WTC11 (cell line): ENCODE measurements around the gene EYA2.

Source experiments
- CREB1 ChIP-seq: sonication (generic); formaldehyde crosslinking; IDR thresholded peaks from 2 replicates; pipeline ENCODE4 v1.8.0; 2023; ENCODE audit warnings: mild to moderate bottlenecking, missing genetic modification reagents
- CREM ChIP-seq: sonication (generic); formaldehyde crosslinking; IDR thresholded peaks from 2 replicates; pipeline ENCODE4 v1.8.1; 2022; ENCODE audit warnings: mild to moderate bottlenecking, missing genetic modification reagents, moderate library complexity
- NFE2L1 ChIP-seq: sonication (generic); formaldehyde crosslinking; IDR thresholded peaks from 2 replicates; pipeline ENCODE4 v1.8.1; 2023; ENCODE audit warnings: missing genetic modification reagents
- TEAD4 ChIP-seq: sonication (generic); formaldehyde crosslinking; IDR thresholded peaks from 2 replicates; pipeline ENCODE4 v1.8.0; 2022; ENCODE audit warnings: mild to moderate bottlenecking, missing genetic modification reagents
- TF ChIP-seq, protein P1 (sequence below): fragments of 200-600 bp; IDR thresholded peaks from 2 replicates; pipeline ENCODE4 v1.8.0; 2022; ENCODE audit warnings: antibody characterized with exemption
- TF ChIP-seq, protein P2 (sequence below): sonication (generic); formaldehyde crosslinking; IDR thresholded peaks from 2 replicates; pipeline ENCODE4 v1.8.1; 2022; ENCODE audit warnings: low read depth, missing genetic modification reagents, borderline replicate concordance
- TF ChIP-seq, protein P3 (sequence below): sonication (generic); formaldehyde crosslinking; IDR thresholded peaks from 2 replicates; pipeline ENCODE4 v1.8.1; 2022; ENCODE audit warnings: low read depth, mild to moderate bottlenecking, moderate library complexity, missing genetic modification reagents, borderline replicate concordance
- TF ChIP-seq, protein P4 (sequence below): sonication (generic); formaldehyde crosslinking; IDR thresholded peaks from 2 replicates; pipeline ENCODE4 v1.8.0; 2022; ENCODE audit warnings: mild to moderate bottlenecking, missing genetic modification reagents
- TF ChIP-seq, protein P5 (sequence below): sonication (generic); formaldehyde crosslinking; IDR thresholded peaks from 2 replicates; pipeline ENCODE4 v1.8.0; 2023; ENCODE audit warnings: missing genetic modification reagents, mild to moderate bottlenecking, borderline replicate concordance

DNA sequence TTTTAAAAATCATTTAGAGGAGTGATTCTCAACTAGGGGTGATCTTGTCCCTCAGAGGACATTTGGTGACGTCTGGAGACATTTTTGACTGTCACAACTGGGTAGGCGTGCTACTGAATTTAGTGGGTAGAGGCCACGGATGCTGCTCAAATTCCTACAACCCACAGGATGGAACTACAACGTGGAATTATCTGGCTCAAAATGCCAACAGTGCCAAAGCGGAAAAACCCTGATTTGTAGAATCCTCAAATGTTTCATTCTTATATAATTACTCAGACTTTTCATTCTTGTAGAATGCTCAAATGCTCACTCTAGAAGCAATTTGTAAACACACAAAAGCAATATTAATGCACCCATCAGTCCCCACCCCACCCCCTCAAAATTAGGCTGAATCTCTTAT, 232.1 kb downstream of the EYA2 start:
- TF ChIP-seq NFE2L1 (CRISPR knock-in tag) (no peak), TEAD4 (CRISPR knock-in tag) (no peak), CREM (no peak), CREB1 (no peak)
- TF ChIP-seq, protein P1, sequence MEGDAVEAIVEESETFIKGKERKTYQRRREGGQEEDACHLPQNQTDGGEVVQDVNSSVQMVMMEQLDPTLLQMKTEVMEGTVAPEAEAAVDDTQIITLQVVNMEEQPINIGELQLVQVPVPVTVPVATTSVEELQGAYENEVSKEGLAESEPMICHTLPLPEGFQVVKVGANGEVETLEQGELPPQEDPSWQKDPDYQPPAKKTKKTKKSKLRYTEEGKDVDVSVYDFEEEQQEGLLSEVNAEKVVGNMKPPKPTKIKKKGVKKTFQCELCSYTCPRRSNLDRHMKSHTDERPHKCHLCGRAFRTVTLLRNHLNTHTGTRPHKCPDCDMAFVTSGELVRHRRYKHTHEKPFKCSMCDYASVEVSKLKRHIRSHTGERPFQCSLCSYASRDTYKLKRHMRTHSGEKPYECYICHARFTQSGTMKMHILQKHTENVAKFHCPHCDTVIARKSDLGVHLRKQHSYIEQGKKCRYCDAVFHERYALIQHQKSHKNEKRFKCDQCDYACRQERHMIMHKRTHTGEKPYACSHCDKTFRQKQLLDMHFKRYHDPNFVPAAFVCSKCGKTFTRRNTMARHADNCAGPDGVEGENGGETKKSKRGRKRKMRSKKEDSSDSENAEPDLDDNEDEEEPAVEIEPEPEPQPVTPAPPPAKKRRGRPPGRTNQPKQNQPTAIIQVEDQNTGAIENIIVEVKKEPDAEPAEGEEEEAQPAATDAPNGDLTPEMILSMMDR, result no peak
- TF ChIP-seq, protein P2, sequence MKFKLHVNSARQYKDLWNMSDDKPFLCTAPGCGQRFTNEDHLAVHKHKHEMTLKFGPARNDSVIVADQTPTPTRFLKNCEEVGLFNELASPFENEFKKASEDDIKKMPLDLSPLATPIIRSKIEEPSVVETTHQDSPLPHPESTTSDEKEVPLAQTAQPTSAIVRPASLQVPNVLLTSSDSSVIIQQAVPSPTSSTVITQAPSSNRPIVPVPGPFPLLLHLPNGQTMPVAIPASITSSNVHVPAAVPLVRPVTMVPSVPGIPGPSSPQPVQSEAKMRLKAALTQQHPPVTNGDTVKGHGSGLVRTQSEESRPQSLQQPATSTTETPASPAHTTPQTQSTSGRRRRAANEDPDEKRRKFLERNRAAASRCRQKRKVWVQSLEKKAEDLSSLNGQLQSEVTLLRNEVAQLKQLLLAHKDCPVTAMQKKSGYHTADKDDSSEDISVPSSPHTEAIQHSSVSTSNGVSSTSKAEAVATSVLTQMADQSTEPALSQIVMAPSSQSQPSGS, result no peak
- TF ChIP-seq, protein P3, sequence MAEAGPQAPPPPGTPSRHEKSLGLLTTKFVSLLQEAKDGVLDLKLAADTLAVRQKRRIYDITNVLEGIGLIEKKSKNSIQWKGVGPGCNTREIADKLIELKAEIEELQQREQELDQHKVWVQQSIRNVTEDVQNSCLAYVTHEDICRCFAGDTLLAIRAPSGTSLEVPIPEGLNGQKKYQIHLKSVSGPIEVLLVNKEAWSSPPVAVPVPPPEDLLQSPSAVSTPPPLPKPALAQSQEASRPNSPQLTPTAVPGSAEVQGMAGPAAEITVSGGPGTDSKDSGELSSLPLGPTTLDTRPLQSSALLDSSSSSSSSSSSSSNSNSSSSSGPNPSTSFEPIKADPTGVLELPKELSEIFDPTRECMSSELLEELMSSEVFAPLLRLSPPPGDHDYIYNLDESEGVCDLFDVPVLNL (CRISPR knock-in tag), result no peak
- TF ChIP-seq, protein P4, sequence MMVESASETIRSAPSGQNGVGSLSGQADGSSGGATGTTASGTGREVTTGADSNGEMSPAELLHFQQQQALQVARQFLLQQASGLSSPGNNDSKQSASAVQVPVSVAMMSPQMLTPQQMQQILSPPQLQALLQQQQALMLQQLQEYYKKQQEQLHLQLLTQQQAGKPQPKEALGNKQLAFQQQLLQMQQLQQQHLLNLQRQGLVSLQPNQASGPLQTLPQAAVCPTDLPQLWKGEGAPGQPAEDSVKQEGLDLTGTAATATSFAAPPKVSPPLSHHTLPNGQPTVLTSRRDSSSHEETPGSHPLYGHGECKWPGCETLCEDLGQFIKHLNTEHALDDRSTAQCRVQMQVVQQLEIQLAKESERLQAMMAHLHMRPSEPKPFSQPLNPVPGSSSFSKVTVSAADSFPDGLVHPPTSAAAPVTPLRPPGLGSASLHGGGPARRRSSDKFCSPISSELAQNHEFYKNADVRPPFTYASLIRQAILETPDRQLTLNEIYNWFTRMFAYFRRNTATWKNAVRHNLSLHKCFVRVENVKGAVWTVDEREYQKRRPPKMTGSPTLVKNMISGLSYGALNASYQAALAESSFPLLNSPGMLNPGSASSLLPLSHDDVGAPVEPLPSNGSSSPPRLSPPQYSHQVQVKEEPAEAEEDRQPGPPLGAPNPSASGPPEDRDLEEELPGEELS (CRISPR knock-in tag), result no peak
- TF ChIP-seq, protein P5, sequence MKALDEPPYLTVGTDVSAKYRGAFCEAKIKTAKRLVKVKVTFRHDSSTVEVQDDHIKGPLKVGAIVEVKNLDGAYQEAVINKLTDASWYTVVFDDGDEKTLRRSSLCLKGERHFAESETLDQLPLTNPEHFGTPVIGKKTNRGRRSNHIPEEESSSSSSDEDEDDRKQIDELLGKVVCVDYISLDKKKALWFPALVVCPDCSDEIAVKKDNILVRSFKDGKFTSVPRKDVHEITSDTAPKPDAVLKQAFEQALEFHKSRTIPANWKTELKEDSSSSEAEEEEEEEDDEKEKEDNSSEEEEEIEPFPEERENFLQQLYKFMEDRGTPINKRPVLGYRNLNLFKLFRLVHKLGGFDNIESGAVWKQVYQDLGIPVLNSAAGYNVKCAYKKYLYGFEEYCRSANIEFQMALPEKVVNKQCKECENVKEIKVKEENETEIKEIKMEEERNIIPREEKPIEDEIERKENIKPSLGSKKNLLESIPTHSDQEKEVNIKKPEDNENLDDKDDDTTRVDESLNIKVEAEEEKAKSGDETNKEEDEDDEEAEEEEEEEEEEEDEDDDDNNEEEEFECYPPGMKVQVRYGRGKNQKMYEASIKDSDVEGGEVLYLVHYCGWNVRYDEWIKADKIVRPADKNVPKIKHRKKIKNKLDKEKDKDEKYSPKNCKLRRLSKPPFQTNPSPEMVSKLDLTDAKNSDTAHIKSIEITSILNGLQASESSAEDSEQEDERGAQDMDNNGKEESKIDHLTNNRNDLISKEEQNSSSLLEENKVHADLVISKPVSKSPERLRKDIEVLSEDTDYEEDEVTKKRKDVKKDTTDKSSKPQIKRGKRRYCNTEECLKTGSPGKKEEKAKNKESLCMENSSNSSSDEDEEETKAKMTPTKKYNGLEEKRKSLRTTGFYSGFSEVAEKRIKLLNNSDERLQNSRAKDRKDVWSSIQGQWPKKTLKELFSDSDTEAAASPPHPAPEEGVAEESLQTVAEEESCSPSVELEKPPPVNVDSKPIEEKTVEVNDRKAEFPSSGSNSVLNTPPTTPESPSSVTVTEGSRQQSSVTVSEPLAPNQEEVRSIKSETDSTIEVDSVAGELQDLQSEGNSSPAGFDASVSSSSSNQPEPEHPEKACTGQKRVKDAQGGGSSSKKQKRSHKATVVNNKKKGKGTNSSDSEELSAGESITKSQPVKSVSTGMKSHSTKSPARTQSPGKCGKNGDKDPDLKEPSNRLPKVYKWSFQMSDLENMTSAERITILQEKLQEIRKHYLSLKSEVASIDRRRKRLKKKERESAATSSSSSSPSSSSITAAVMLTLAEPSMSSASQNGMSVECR (CRISPR knock-in tag), result no peak
